PC-9 (cell line): ENCODE measurements around the gene FEN1.

ENCODE experiments used
- EZH2 ChIP-seq: fragments of 200-600 bp; sonication (generic); IDR thresholded peaks from 2 replicates; pipeline ENCODE4 v1.8.0; 2017; ENCODE audit warnings: antibody characterized with exemption, low read depth
- TF ChIP-seq, protein P1 (sequence below): fragments of 200-600 bp; sonication (generic); conservative IDR thresholded peaks from 2 replicates; pipeline ENCODE4 v1.6.1; 2017; ENCODE audit warnings: mixed run types, antibody characterized with exemption, mild to moderate bottlenecking, moderate library complexity

DNA sequence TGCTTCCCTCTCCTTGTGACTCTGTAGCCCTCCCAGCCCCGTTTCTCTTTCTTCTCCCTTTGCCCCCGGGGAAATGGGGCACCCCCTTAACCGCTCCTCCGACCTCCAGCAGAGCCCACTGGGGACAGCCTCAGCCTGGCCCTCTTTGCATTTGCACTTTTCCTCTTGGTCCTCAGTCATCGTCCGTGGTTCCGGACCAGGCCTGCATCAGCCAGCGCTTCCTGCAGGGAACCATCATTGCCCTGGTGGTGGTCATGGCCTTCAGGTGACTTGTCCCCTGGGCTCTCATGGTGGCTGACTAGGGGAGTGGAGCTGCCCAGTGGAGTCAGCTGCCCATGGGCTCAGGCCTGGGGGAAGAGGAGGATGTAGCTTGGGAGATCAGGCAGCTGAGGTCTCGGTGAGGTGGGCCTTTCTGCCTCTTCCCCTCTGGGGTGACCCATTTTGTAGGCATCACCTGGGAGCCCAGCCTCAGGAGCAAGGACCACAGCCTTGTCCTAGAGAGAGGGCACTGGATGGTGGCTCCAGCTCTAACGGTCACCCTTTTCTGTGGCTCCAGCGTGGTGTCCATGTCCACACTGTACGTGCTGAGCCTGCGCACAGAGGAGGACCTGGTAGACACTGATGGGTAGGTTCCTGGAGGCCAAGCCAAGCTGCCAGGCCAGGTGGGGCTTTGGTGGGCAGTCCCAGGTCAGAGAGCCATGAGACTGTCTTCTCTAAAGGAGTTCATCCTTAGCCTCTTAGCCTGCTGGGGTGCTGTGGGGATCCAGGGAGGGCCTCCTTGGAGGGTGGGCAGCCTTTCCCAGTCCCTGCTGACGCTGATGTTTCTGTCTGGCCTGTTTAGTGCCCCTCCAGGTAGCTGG is 12.8 kb upstream of the FEN1 start:
- TF ChIP-seq, protein P1, sequence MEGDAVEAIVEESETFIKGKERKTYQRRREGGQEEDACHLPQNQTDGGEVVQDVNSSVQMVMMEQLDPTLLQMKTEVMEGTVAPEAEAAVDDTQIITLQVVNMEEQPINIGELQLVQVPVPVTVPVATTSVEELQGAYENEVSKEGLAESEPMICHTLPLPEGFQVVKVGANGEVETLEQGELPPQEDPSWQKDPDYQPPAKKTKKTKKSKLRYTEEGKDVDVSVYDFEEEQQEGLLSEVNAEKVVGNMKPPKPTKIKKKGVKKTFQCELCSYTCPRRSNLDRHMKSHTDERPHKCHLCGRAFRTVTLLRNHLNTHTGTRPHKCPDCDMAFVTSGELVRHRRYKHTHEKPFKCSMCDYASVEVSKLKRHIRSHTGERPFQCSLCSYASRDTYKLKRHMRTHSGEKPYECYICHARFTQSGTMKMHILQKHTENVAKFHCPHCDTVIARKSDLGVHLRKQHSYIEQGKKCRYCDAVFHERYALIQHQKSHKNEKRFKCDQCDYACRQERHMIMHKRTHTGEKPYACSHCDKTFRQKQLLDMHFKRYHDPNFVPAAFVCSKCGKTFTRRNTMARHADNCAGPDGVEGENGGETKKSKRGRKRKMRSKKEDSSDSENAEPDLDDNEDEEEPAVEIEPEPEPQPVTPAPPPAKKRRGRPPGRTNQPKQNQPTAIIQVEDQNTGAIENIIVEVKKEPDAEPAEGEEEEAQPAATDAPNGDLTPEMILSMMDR: no peak
- TF ChIP-seq EZH2: no peak
